Glutamatergic neuron (in vitro differentiated cells): ENCODE results near the gene KRTAP4-11. TPM values are rescaled to one million over a fixed set of nuclear protein-coding genes. Genes with fewer than 3 reads are reported as not detected.
A peak's percentile ranks its signal among the peaks of the same experiment; 100 is the strongest.
"Not testable (repeated sequence)": the region's sequence is repeated elsewhere in the genome, so short reads cannot be mapped to it uniquely, and the experiment has no call there.

Source experiments
- DNase-seq: peaks from one replicate; pipeline ENCODE4 v3.0.0; 2022
- H3K27ac Mint-ChIP-seq: one replicate; pipeline ENCODE4 v1.8.0; 2020; ENCODE audit warnings: mild to moderate bottlenecking, mixed read lengths, inconsistent platforms; ENCODE audit not compliant: unreplicated experiment
- H3K27me3 Mint-ChIP-seq: one replicate; pipeline ENCODE4 v1.8.0; 2020; ENCODE audit warnings: mild to moderate bottlenecking, moderate library complexity, mixed read lengths, inconsistent platforms; ENCODE audit not compliant: unreplicated experiment
- H3K36me3 Mint-ChIP-seq: one replicate; pipeline ENCODE4 v1.8.0; 2020; ENCODE audit warnings: mild to moderate bottlenecking, mixed read lengths, inconsistent platforms; ENCODE audit not compliant: unreplicated experiment
- H3K4me1 Mint-ChIP-seq: one replicate; pipeline ENCODE4 v1.8.0; 2020; ENCODE audit warnings: mild to moderate bottlenecking, low read depth, mixed read lengths, inconsistent platforms; ENCODE audit not compliant: unreplicated experiment
- H3K4me3 Mint-ChIP-seq: one replicate; pipeline ENCODE4 v1.8.0; 2020; ENCODE audit warnings: mild to moderate bottlenecking, mixed read lengths, inconsistent platforms; ENCODE audit not compliant: unreplicated experiment
- H3K9me3 Mint-ChIP-seq: one replicate; pipeline ENCODE4 v1.8.0; 2020; ENCODE audit warnings: mild to moderate bottlenecking, moderate library complexity, mixed read lengths, inconsistent platforms; ENCODE audit not compliant: unreplicated experiment
- total RNA-seq: library from RNA; stranded (reverse); fragmentation: NEBNext Ultra II Directional; extraction: Animal tissue kit (Norgen Biotek cat#: 25700); gene quantifications from one replicate; pipeline ENCODE4 v1.2.1, GENCODE V29; 2021; ENCODE audit not compliant: unreplicated experiment
- TF ChIP-seq, protein P1 (sequence below): fragments of 200-600 bp; sonication (generic); IDR thresholded peaks from one replicate; pipeline ENCODE4 v1.5.0; 2021; ENCODE audit not compliant: partially characterized antibody, unreplicated experiment

KRTAP4-11 gene
- total RNA-seq, 1 donor from 2014 or later = not detected

GRCh38 chr17:41133880-41134735, 15.9 kb upstream of the KRTAP4-11 start:
- H3K27ac Mint-ChIP-seq = no peak overlapping the region
- no peaks in the 10 kb centered on the region for H3K9me3 Mint-ChIP-seq
- H3K36me3 Mint-ChIP-seq = no peaks in the 10 kb centered on the region
- no peak overlapping the region for H3K4me3 Mint-ChIP-seq
- H3K4me1 Mint-ChIP-seq = no peaks in the 10 kb centered on the region
- TF ChIP-seq, protein P1, sequence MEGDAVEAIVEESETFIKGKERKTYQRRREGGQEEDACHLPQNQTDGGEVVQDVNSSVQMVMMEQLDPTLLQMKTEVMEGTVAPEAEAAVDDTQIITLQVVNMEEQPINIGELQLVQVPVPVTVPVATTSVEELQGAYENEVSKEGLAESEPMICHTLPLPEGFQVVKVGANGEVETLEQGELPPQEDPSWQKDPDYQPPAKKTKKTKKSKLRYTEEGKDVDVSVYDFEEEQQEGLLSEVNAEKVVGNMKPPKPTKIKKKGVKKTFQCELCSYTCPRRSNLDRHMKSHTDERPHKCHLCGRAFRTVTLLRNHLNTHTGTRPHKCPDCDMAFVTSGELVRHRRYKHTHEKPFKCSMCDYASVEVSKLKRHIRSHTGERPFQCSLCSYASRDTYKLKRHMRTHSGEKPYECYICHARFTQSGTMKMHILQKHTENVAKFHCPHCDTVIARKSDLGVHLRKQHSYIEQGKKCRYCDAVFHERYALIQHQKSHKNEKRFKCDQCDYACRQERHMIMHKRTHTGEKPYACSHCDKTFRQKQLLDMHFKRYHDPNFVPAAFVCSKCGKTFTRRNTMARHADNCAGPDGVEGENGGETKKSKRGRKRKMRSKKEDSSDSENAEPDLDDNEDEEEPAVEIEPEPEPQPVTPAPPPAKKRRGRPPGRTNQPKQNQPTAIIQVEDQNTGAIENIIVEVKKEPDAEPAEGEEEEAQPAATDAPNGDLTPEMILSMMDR = no peak
- H3K27me3 Mint-ChIP-seq = no peaks in the 10 kb centered on the region
- no peak for DNase-seq

- no peak overlapping the region for H3K27ac Mint-ChIP-seq
- DNase-seq = no peak
- H3K4me3 Mint-ChIP-seq = no peak overlapping the region
- no peaks in the 10 kb centered on the region for H3K27me3 Mint-ChIP-seq
- no peaks in the 10 kb centered on the region for H3K4me1 Mint-ChIP-seq
- H3K9me3 Mint-ChIP-seq = no peaks in the 10 kb centered on the region
- no peaks in the 10 kb centered on the region for H3K36me3 Mint-ChIP-seq
- TF ChIP-seq, protein P1 = no peak
These were observed 13.8 kb upstream of the KRTAP4-11 start for GRCh38 chr17:41131979-41132378.

- peaks cover 3% of the 10 kb centered on the region for H3K27me3 Mint-ChIP-seq
- TF ChIP-seq, protein P1 = no peak
- H3K36me3 Mint-ChIP-seq = peaks cover 13% of the 10 kb centered on the region
- no peak for DNase-seq
- no peak overlapping the region for H3K27ac Mint-ChIP-seq
- H3K9me3 Mint-ChIP-seq = peaks cover 10% of the 10 kb centered on the region
- no peaks in the 10 kb centered on the region for H3K4me1 Mint-ChIP-seq
- H3K4me3 Mint-ChIP-seq = no peak overlapping the region
These were observed 9.2 kb upstream of the KRTAP4-11 start for GRCh38 chr17:41127371-41127770.

GRCh38 chr17:41126412-41126811, 8.2 kb upstream of the KRTAP4-11 start:
- DNase-seq = no peak
- Mint-ChIP-seq H3K36me3 (peaks cover 15% of the 10 kb centered on the region), H3K4me3 (no peak overlapping the region), H3K9me3 (peaks cover 12% of the 10 kb centered on the region), H3K4me1 (no peaks in the 10 kb centered on the region), H3K27me3 (peaks cover 3% of the 10 kb centered on the region), H3K27ac (no peak overlapping the region)
- TF ChIP-seq, protein P1 = no peak

DNA sequence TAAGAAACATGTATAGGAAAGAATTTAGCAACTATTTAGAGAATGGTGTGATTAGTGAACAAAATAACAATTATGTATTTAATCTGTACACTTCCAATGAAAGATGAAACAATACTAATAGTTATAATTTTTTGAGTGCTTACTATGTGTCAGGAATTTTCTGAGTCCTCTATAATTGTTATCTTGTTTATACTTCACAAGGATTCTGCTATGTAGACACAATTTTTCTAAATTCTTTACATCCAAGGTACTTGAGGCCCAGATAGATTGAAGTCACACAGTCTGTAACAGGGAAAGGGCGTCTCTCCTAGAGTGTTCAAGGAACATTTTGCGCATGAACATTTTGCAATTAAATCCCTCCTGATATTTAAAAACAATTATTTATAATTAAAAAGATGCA, 6.9 kb upstream of the KRTAP4-11 start:
- Mint-ChIP-seq H3K9me3 (peaks cover 12% of the 10 kb centered on the region), H3K27me3 (peaks cover 3% of the 10 kb centered on the region), H3K27ac (no peak overlapping the region), H3K4me1 (no peaks in the 10 kb centered on the region), H3K36me3 (peaks cover 15% of the 10 kb centered on the region), H3K4me3 (no peak overlapping the region)
- DNase-seq = no peak
- TF ChIP-seq, protein P1 = no peak

GRCh38 chr17:41123991-41124371, 5.8 kb upstream of the KRTAP4-11 start, which contains the start of gene KRTAP4-12:
TSS of gene KRTAP4-12 (minus strand) at chr17:41124182. CDS start at chr17:41124122, 60 bp downstream.
- H3K27me3 Mint-ChIP-seq, H3K4me1 Mint-ChIP-seq, DNase-seq: not testable (repeated sequence)
- Mint-ChIP-seq H3K36me3 (peaks cover 15% of the 10 kb centered on the region), H3K4me3 (peak within 1 kb of the TSS; percentile 58), H3K9me3 (peaks cover 12% of the 10 kb centered on the region), H3K27ac (peak within 1 kb of the TSS; percentile 89)

DNA sequence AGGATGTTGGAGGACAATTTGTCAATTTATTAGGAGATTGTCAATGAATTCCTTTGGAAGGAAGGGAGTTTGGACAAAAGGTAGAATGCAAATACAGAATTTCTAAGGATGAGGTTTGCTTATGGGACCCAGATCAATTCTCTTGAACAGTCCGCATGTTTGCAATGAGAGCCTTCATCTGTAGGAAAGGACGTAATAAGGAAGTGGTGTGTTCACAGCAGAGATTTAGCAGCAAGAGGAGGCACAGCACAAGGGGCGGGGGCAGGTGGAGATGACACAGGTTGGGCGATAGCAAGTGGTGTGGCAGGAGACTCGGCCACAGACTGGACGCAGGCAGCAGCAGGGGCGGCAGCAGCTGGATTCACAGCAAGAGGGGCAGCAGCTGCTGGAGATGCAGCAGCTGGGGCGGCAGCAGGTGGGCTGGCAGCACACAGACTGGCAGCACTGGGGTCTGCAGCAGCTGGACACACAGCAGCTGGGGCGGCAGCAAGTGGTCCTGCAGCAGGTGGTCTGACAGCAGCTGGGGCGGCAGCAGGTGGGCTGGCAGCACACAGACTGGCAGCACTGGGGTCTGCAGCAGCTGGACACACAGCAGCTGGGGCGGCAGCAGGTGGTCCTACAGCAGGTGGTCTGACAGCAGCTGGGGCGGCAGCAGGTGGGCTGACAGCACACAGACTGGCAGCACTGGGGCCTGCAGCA, 5.3 kb upstream of the KRTAP4-11 start:
- Mint-ChIP-seq H3K9me3 (peaks cover 12% of the 10 kb centered on the region), H3K36me3 (peaks cover 15% of the 10 kb centered on the region), H3K27ac (peak overlapping the region; percentile 89), H3K4me3 (peak overlapping the region; percentile 58)
- not testable (repeated sequence) for H3K4me1 Mint-ChIP-seq, H3K27me3 Mint-ChIP-seq, DNase-seq
